Measurements from ENCODE around the gene OR56A4.
"Not testable (repeated sequence)": the region's sequence is repeated elsewhere in the genome, so short reads cannot be mapped to it uniquely, and the experiment has no call there.

OR56A4 gene

DNA sequence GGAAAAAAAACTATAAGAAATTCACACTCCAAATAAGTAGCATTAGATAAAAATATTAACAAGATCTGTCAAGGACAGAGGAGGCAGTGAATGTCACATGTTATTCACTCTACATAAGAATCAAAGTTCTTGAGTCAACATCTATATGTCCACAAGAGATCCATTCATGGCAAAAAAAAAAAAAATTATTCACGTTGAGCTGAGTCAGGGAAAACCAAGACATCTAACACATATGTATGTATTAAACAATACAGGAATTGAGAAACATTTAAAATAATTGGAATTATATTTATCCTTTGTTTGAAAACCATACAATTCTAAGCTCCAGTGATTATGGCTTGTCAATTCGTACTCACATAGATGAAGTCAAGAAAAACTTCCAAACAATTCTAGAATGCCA is 39.8 kb downstream of the OR56A4 start:
- Histone ChIP-seq H3K4me1 (ENCODE audit: low read length) (no peaks in the 10 kb centered on the region), H3K9ac (ENCODE audit: low read length) (no peak overlapping the region), H3K4me3 (ENCODE audit: low read length) (no peak overlapping the region), H3K27me3 (replicated peaks; ENCODE audit: insufficient read depth, low read length) (no peaks in the 10 kb centered on the region), H3K36me3 (replicated peaks; ENCODE audit: insufficient read depth, low read length) (no peaks in the 10 kb centered on the region), H3K9me3 (replicated peaks; ENCODE audit: insufficient read depth, low read length) (no peaks in the 10 kb centered on the region), H3K4me2 (ENCODE audit: low read depth, low read length) (no peak overlapping the region), H3K9me2 (replicated peaks; ENCODE audit: insufficient read depth, low read length) (no peaks in the 10 kb centered on the region), H4K20me1 (ENCODE audit: insufficient read depth, low read length) (no peaks in the 10 kb centered on the region), H3K79me2 (ENCODE audit: low read length) (no peaks in the 10 kb centered on the region), H2AFZ (ENCODE audit: low read length) (no peak overlapping the region), H3F3A (ENCODE audit: insufficient read depth, low read length) (no peaks in the 10 kb centered on the region), H3K27ac (ENCODE audit: low read length) (no peak overlapping the region)
- no peak for DNase-seq
- TF ChIP-seq, protein P1, sequence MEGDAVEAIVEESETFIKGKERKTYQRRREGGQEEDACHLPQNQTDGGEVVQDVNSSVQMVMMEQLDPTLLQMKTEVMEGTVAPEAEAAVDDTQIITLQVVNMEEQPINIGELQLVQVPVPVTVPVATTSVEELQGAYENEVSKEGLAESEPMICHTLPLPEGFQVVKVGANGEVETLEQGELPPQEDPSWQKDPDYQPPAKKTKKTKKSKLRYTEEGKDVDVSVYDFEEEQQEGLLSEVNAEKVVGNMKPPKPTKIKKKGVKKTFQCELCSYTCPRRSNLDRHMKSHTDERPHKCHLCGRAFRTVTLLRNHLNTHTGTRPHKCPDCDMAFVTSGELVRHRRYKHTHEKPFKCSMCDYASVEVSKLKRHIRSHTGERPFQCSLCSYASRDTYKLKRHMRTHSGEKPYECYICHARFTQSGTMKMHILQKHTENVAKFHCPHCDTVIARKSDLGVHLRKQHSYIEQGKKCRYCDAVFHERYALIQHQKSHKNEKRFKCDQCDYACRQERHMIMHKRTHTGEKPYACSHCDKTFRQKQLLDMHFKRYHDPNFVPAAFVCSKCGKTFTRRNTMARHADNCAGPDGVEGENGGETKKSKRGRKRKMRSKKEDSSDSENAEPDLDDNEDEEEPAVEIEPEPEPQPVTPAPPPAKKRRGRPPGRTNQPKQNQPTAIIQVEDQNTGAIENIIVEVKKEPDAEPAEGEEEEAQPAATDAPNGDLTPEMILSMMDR (IDR thresholded peaks at IDR 0.05; ENCODE audit: low read length), result no peak
- TF ChIP-seq EZH2 (optimal IDR thresholded peaks at IDR 0.05; ENCODE audit: low read depth, low read length), result no peak

DNA sequence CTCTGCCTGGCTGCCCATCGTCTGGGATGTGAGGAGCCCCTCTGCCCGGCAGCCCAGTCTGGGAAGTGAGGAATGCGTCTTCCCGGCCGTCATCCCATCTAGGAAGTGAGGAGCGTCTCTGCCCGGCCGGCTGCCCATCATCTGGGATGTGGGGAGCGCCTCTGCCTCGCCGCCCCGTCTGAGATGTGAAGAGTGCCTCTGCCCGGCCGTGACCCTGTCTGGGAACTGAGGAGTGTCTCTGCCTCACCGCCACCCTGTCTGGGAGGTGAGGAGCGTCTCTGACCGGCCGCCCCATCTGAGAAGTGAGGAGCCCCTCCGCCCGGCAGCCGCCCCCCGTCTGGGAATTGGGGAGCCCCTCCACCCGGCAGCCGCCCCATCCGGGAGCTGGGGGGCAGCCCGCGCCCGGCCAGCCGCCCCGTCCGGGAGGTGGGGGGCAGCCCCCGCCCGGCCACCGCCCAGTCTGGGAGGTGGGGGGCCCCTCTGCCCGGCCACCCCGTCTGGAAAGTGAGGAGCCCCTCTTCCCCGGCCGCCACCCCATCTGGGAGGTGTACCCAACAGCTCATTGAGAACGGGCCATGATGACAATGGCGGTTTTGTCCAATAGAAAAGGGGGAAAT is 45.9 kb downstream of the OR56A4 start:
- H3K27ac ChIP-seq (ENCODE audit: low read length); H3K9me2 ChIP-seq (replicated peaks; ENCODE audit: insufficient read depth, low read length); H3F3A ChIP-seq (ENCODE audit: insufficient read depth, low read length); H3K9ac ChIP-seq (ENCODE audit: low read length); H3K4me2 ChIP-seq (ENCODE audit: low read depth, low read length); H3K4me1 ChIP-seq (ENCODE audit: low read length); H4K20me1 ChIP-seq (ENCODE audit: insufficient read depth, low read length); DNase-seq; H3K27me3 ChIP-seq (replicated peaks; ENCODE audit: insufficient read depth, low read length); H3K36me3 ChIP-seq (replicated peaks; ENCODE audit: insufficient read depth, low read length); H3K4me3 ChIP-seq (ENCODE audit: low read length); H2AFZ ChIP-seq (ENCODE audit: low read length); H3K79me2 ChIP-seq (ENCODE audit: low read length); H3K9me3 ChIP-seq (replicated peaks; ENCODE audit: insufficient read depth, low read length): not testable (repeated sequence)

DNA sequence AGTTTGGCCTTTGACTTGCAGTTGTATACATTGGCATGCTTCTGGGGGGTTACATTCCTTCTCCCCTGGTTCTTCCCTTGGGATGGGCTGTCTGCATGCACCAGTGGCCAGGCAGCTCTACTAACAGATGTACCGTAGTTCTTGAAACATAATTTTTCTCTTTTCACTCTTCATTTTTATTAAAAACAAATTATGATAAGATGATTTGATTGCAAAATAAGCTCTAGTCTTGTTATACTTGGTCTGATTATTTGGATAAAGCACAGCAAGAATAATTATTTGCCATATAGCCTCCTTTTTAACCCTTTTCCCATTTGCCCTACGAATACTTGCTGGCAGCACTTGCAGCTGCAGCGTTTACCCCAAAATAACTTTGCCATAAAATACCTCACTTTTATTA is 51.2 kb downstream of the OR56A4 start:
- TF ChIP-seq EZH2 (optimal IDR thresholded peaks at IDR 0.05; ENCODE audit: low read depth, low read length) (no peak), EZH2phosphoT487 (IDR thresholded peaks at IDR 0.05; ENCODE audit: low read length) (no peak)
- TF ChIP-seq, protein P1 (IDR thresholded peaks at IDR 0.05; ENCODE audit: low read length), result no peak
- no peak overlapping the region for H3K27ac ChIP-seq (ENCODE audit: low read length)
- no peaks in the 10 kb centered on the region for H4K20me1 ChIP-seq (ENCODE audit: insufficient read depth, low read length)
- H3K9me2 ChIP-seq (replicated peaks; ENCODE audit: insufficient read depth, low read length), result no peaks in the 10 kb centered on the region
- no peak overlapping the region for H3K4me2 ChIP-seq (ENCODE audit: low read depth, low read length)
- H3K36me3 ChIP-seq (replicated peaks; ENCODE audit: insufficient read depth, low read length), result no peaks in the 10 kb centered on the region
- no peaks in the 10 kb centered on the region for H3K79me2 ChIP-seq (ENCODE audit: low read length)
- H3F3A ChIP-seq (ENCODE audit: insufficient read depth, low read length), result no peaks in the 10 kb centered on the region
- H3K9ac ChIP-seq (ENCODE audit: low read length), result no peak overlapping the region
- H3K27me3 ChIP-seq (replicated peaks; ENCODE audit: insufficient read depth, low read length), result no peaks in the 10 kb centered on the region
- DNase-seq, result no peak
- no peak overlapping the region for H3K4me3 ChIP-seq (ENCODE audit: low read length)
- no peak overlapping the region for H2AFZ ChIP-seq (ENCODE audit: low read length)
- H3K9me3 ChIP-seq (replicated peaks; ENCODE audit: insufficient read depth, low read length), result no peaks in the 10 kb centered on the region
- H3K4me1 ChIP-seq (ENCODE audit: low read length), result no peaks in the 10 kb centered on the region
